Testis (tissue), 3 donors: Measurements from ENCODE around the gene SRL. TPM values are rescaled to one million over a fixed set of nuclear protein-coding genes. Genes with fewer than 3 reads are reported as not detected.

Experiments
- DNase-seq: peaks from one replicate; pipeline ENCODE4 v3.0.0-alpha.2; 2019
- H3K27ac ChIP-seq, 2 donors: fragments of 200-600 bp; sonication (generic); one replicate each; pipeline ENCODE4 v1.5.1; 2019
- H3K27me3 ChIP-seq: fragments of 200-600 bp; sonication (generic); one replicate; pipeline ENCODE4 v1.5.1; 2019
- H3K36me3 ChIP-seq: fragments of 200-600 bp; sonication (generic); one replicate; pipeline ENCODE4 v1.5.1; 2017; ENCODE audit warnings: low read depth; ENCODE audit errors: missing control alignments
- H3K4me1 ChIP-seq: fragments of 200-600 bp; sonication (generic); one replicate; pipeline ENCODE4 v1.5.1; 2019
- H3K4me3 ChIP-seq, 2 donors: fragments of 200-600 bp; sonication (generic); one replicate each; pipeline ENCODE4 v1.5.1; 2017 to 2019
- H3K9me3 ChIP-seq: fragments of 200-600 bp; sonication (generic); one replicate; pipeline ENCODE4 v1.5.1; 2017
- CTCF ChIP-seq, 3 experiments: fragments of 450-650 bp in 2 of 3; fragments of 200-600 bp in 1 of 3; sonication (generic) in 1 of 3; IDR thresholded peaks; one replicate each; pipeline ENCODE4 v1.5.1; 2016 to 2019; ENCODE audit warnings: antibody characterized with exemption in 3 of 3, mild to moderate bottlenecking in 2 of 3, moderate library complexity in 1 of 3
- POLR2A ChIP-seq: fragments of 450-650 bp; IDR thresholded peaks from one replicate; pipeline ENCODE4 v1.6.1; 2017; ENCODE audit warnings: antibody characterized with exemption, mild to moderate bottlenecking, moderate library complexity
- WGBS, 2 donors: methylation state at CpG; one replicate each; pipeline ENCODE4 v1.1.5; 2018; 5-methylcytosine and 5-hydroxymethylcytosine counted together
- intact Hi-C: fragments of 100-400 bp; cut with DNase I; formaldehyde crosslinking; loops from one replicate; pipeline ENCODE4 v1.15.1; 2023; ENCODE audit warnings: low total_unique reads
- polyA plus RNA-seq: library from polyadenylated mRNA; stranded (reverse); fragments of 350-450 nt; fragmentation: Illumina TruSeq; extraction: RNeasy Lipid Tissue Mini Kit (QIAGEN cat#74804); gene quantifications from one replicate; pipeline ENCODE4 v1.2.3, GENCODE V29; 2014; ENCODE audit warnings: low read depth, low replicate concordance; ENCODE audit not compliant: insufficient read depth
- total RNA-seq, 2 donors: library from RNA; depleted of rRNA; stranded (reverse); fragments of >200 nt; gene quantifications; one replicate each; pipeline ENCODE4 v1.2.3, GENCODE V29; 2016

Gene SRL
- total and polyA plus RNA-seq, 3 donors from 2014 or later, result 1.5 to 4.7 (median 2.5) TPM

- Histone ChIP-seq H3K36me3 (no peaks in the 10 kb centered on the region), H3K9me3 (no peaks in the 10 kb centered on the region), H3K27ac (no peak overlapping the region), H3K4me1 (peaks cover 9% of the 10 kb centered on the region), H3K4me3 (no peak overlapping the region), H3K27me3 (no peaks in the 10 kb centered on the region)
- TF ChIP-seq POLR2A (no peak), CTCF (IDR thresholded peaks at IDR 0.05) (no peak)
- intact Hi-C loops, result no loop called here
- 90 to 97% methylated on average over 7 to 11 of the region's 11 CpGs for WGBS, 2 donors
- no peak for DNase-seq
These were observed 38.1 kb downstream of the SRL start for GRCh38 chr16:4203748-4204147.

- DNase-seq, result no peak
- Histone ChIP-seq H3K27me3 (no peaks in the 10 kb centered on the region), H3K36me3 (no peaks in the 10 kb centered on the region), H3K4me1 (peaks cover 6% of the 10 kb centered on the region), H3K27ac (no peak overlapping the region), H3K9me3 (no peaks in the 10 kb centered on the region), H3K4me3 (no peak overlapping the region)
- intact Hi-C loops, result no loop called here
- TF ChIP-seq CTCF (IDR thresholded peaks at IDR 0.05) (no peak), POLR2A (no peak)
- 87 to 96% methylated on average over 21 of the region's 21 CpGs for WGBS, 2 donors
These were observed 39.1 kb downstream of the SRL start for GRCh38 chr16:4202615-4203345.

DNA sequence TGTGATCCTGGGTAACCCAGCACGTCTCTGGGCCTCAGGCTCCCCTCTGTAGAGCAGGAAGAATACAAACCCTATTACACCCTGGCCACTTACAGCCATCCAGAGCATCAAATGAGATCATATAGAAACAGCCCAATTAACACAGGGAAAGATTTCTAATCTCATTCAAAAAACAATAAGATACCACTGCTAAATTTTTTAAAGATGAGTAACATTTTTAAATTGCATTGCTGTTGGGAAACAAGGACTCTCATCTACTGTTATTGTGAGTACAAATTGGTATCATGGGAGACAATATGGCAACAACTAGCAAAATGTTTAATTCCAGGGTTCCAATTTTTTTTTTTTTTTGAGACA is 41.1 kb downstream of the SRL start:
- WGBS, 2 donors, result 81 to 83% methylated on average over 1 of the region's 1 CpG
- no peaks in the 10 kb centered on the region for H3K36me3 ChIP-seq
- peaks cover 6% of the 10 kb centered on the region for H3K4me1 ChIP-seq
- H3K4me3 ChIP-seq, result no peak overlapping the region
- no peak for TF ChIP-seq CTCF (IDR thresholded peaks at IDR 0.05)
- TF ChIP-seq POLR2A, result no peak
- no peaks in the 10 kb centered on the region for H3K9me3 ChIP-seq
- DNase-seq, result no peak
- intact Hi-C loops, result no loop called here
- no peaks in the 10 kb centered on the region for H3K27me3 ChIP-seq
- no peak overlapping the region for H3K27ac ChIP-seq

- no peaks in the 10 kb centered on the region for H3K36me3 ChIP-seq
- WGBS, 2 donors, result 45 to 55% methylated on average over 15 of the region's 15 CpGs
- no peaks in the 10 kb centered on the region for H3K9me3 ChIP-seq
- TF ChIP-seq CTCF (IDR thresholded peaks at IDR 0.05) (peak; percentile 44 to 64 (median 52)), POLR2A (no peak)
- intact Hi-C loops, result no loop called here
- no peak overlapping the region for H3K4me3 ChIP-seq
- no peaks in the 10 kb centered on the region for H3K27me3 ChIP-seq
- DNase-seq, result peak; percentile 78
- peaks cover 6% of the 10 kb centered on the region for H3K4me1 ChIP-seq
- H3K27ac ChIP-seq, result no peak overlapping the region
These were observed 41.7 kb downstream of the SRL start for GRCh38 chr16:4200000-4200780.
